Activated effector memory CD4-positive, alpha-beta T cell treated with anti-CD3 and anti-CD28 coated beads, Interleukin-2, amount 50 U/mL, for 16 hours (primary cell): Measurements from ENCODE around the gene FAM151B.
"Not testable (repeated sequence)": the region's sequence is repeated elsewhere in the genome, so short reads cannot be mapped to it uniquely, and the experiment has no call there.

Experiments used
- DNase-seq: peaks from one replicate; pipeline ENCODE4 v3.0.0-alpha.2; 2020

The FAM151B gene

GRCh38 chr5:80487829-80488721 is at the start of gene FAM151B:
Gene FAM151B (plus strand): TSS chr5:80488100. CDS start chr5:80488124, 24 bp downstream.
- DNase-seq, result peak; percentile 90

GRCh38 chr5:80438739-80439138 is 49.2 kb upstream of the FAM151B start:
- no peak for DNase-seq

- no peak for DNase-seq
Observed at GRCh38 chr5:80439213-80439612, 48.7 kb upstream of the FAM151B start.

- DNase-seq, result no peak
Observed at GRCh38 chr5:80442742-80443141, 45.2 kb upstream of the FAM151B start.

- no peak for DNase-seq
Observed at GRCh38 chr5:80453366-80453765, 34.5 kb upstream of the FAM151B start.

- no peak for DNase-seq
Observed at GRCh38 chr5:80463269-80463668, 24.6 kb upstream of the FAM151B start.

GRCh38 chr5:80466669-80467485 is 21.0 kb upstream of the FAM151B start:
- DNase-seq, result no peak

GRCh38 chr5:80468131-80468530 is 19.8 kb upstream of the FAM151B start:
- no peak for DNase-seq

GRCh38 chr5:80470631-80471030 is 17.3 kb upstream of the FAM151B start:
- DNase-seq, result not testable (repeated sequence)

- DNase-seq, result no peak
Observed at GRCh38 chr5:80474929-80475328, 13.0 kb upstream of the FAM151B start.

GRCh38 chr5:80479713-80480112 is 8.2 kb upstream of the FAM151B start:
- DNase-seq, result no peak

- DNase-seq, result no peak
Observed at GRCh38 chr5:80480354-80480753, 7.5 kb upstream of the FAM151B start.

GRCh38 chr5:80481019-80481893 is 6.6 kb upstream of the FAM151B start:
- no peak for DNase-seq

- no peak for DNase-seq
Observed at GRCh38 chr5:80482578-80482977, 5.3 kb upstream of the FAM151B start.

- no peak for DNase-seq
Observed at GRCh38 chr5:80483636-80484232, 4.2 kb upstream of the FAM151B start.

- DNase-seq, result no peak
Observed at GRCh38 chr5:80487444-80487828, 464 bp upstream of the FAM151B start.

- no peak for DNase-seq
Observed at GRCh38 chr5:80491296-80491695, 3.4 kb downstream of the FAM151B start.

- DNase-seq, result no peak
Observed at GRCh38 chr5:80492741-80493140, 4.8 kb downstream of the FAM151B start.

GRCh38 chr5:80493443-80493842 is 5.5 kb downstream of the FAM151B start:
- DNase-seq, result not testable (repeated sequence)

GRCh38 chr5:80495891-80496290 is 8.0 kb downstream of the FAM151B start:
- no peak for DNase-seq

- DNase-seq, result no peak
Observed at GRCh38 chr5:80502800-80503199, 14.9 kb downstream of the FAM151B start.

GRCh38 chr5:80503641-80504040 is 15.7 kb downstream of the FAM151B start:
- DNase-seq, result no peak
